ENCODE results near the gene NNAT. TPM values are rescaled to one million over a fixed set of nuclear protein-coding genes. Genes with fewer than 3 reads are reported as not detected.
"Not testable (repeated sequence)": the region's sequence is repeated elsewhere in the genome, so short reads cannot be mapped to it uniquely, and the experiment has no call there.

Gene NNAT
- 0.43 TPM for total RNA-seq
- long read RNA-seq, partial matches to known transcripts, result 0 of 6 reads
- long read RNA-seq, other reads (novel, unspliced or antisense), result 6 of 6 reads

GRCh38 chr20:37521061-37521771, at the start of gene NNAT:
Gene NNAT, plus strand, starts transcription at chr20:37521250. Its CDS starts 82 bp downstream, at chr20:37521332.
- DNase-seq (no peak), ATAC-seq (no peak)
- no peak for TF ChIP-seq CTCF (IDR thresholded peaks at IDR 0.05)
- H3K9me3 ChIP-seq, result no peaks in the 10 kb centered on the region
- H3K36me3 ChIP-seq, result peaks cover 5% of the 10 kb centered on the region
- H3K27ac ChIP-seq, result no peak within 1 kb of the TSS
- peak within 1 kb of the TSS; percentile 34 for H3K4me3 ChIP-seq
- H3K27me3 ChIP-seq, result no peaks in the 10 kb centered on the region
- intact Hi-C loops (cut with DNase I), result no loop called here
- H3K4me1 ChIP-seq, result peaks cover 66% of the 10 kb centered on the region

- intact Hi-C loops (cut with DNase I), result no loop called here
- no peak for TF ChIP-seq CTCF (IDR thresholded peaks at IDR 0.05)
These were observed 49.3 kb upstream of the NNAT start for GRCh38 chr20:37471741-37472235.

GRCh38 chr20:37472435-37472834, 48.6 kb upstream of the NNAT start:
- ATAC-seq; H3K27ac ChIP-seq; H3K9me3 ChIP-seq; DNase-seq; H3K27me3 ChIP-seq; intact Hi-C loops (cut with DNase I); H3K4me1 ChIP-seq; H3K36me3 ChIP-seq; H3K4me3 ChIP-seq: not testable (repeated sequence)

More at GRCh38 chr20:37471741-37472235, 49.3 kb upstream of the NNAT start:
- ATAC-seq (no peak), DNase-seq (no peak)
- Histone ChIP-seq H3K4me3 (no peak overlapping the region), H3K27me3 (no peaks in the 10 kb centered on the region), H3K36me3 (no peaks in the 10 kb centered on the region), H3K27ac (no peak overlapping the region), H3K4me1 (no peaks in the 10 kb centered on the region), H3K9me3 (no peaks in the 10 kb centered on the region)

GRCh38 chr20:37473249-37474000, 47.6 kb upstream of the NNAT start:
- intact Hi-C loops (cut with DNase I), result no loop called here
- no peaks in the 10 kb centered on the region for H3K36me3 ChIP-seq
- no peak overlapping the region for H3K27ac ChIP-seq
- DNase-seq (no peak), ATAC-seq (no peak)
- no peak overlapping the region for H3K4me3 ChIP-seq
- H3K27me3 ChIP-seq, result no peaks in the 10 kb centered on the region
- no peaks in the 10 kb centered on the region for H3K9me3 ChIP-seq
- no peak for TF ChIP-seq CTCF (IDR thresholded peaks at IDR 0.05)
- no peaks in the 10 kb centered on the region for H3K4me1 ChIP-seq

GRCh38 chr20:37474386-37474785, 46.7 kb upstream of the NNAT start:
- no peak overlapping the region for H3K27ac ChIP-seq
- intact Hi-C loops (cut with DNase I), result no loop called here
- DNase-seq (no peak), ATAC-seq (no peak)
- no peak for TF ChIP-seq CTCF (IDR thresholded peaks at IDR 0.05)
- no peaks in the 10 kb centered on the region for H3K36me3 ChIP-seq
- no peak overlapping the region for H3K4me3 ChIP-seq
- no peaks in the 10 kb centered on the region for H3K9me3 ChIP-seq
- no peaks in the 10 kb centered on the region for H3K4me1 ChIP-seq
- H3K27me3 ChIP-seq, result no peaks in the 10 kb centered on the region

- no peak for TF ChIP-seq CTCF (IDR thresholded peaks at IDR 0.05)
- Histone ChIP-seq H3K27ac (no peak overlapping the region), H3K9me3 (no peaks in the 10 kb centered on the region), H3K36me3 (no peaks in the 10 kb centered on the region), H3K4me1 (no peaks in the 10 kb centered on the region), H3K4me3 (no peak overlapping the region), H3K27me3 (no peaks in the 10 kb centered on the region)
- intact Hi-C loops (cut with DNase I), result no loop called here
- ATAC-seq, result no peak
- DNase-seq, result no peak
These were observed 45.8 kb upstream of the NNAT start for GRCh38 chr20:37475252-37475651.
